Measurements from ENCODE around the gene JARID2.
"Not testable (repeated sequence)": the region's sequence is repeated elsewhere in the genome, so short reads cannot be mapped to it uniquely, and the experiment has no call there.

Gene JARID2

DNA sequence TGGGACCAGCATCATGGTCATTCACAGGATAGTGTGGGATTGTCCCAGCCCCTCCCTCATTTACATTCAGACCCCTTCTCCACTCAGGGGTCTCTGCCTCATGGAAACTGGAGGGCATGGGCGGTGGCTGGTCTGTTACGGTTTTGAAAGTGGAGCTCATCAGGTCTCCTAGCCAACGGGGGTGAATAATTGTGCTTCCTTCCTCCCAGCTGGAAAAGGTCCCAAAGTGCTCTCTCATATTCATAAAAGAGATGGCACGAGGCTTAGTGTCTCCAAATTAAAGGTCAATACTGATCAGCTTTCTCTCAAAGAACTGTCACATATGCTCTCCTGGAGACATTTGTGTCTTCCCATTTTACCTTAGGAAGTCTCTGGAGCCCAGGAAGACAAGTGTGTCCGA lies 19.9 kb downstream of the JARID2 start:
- no peak for DNase-seq

DNA sequence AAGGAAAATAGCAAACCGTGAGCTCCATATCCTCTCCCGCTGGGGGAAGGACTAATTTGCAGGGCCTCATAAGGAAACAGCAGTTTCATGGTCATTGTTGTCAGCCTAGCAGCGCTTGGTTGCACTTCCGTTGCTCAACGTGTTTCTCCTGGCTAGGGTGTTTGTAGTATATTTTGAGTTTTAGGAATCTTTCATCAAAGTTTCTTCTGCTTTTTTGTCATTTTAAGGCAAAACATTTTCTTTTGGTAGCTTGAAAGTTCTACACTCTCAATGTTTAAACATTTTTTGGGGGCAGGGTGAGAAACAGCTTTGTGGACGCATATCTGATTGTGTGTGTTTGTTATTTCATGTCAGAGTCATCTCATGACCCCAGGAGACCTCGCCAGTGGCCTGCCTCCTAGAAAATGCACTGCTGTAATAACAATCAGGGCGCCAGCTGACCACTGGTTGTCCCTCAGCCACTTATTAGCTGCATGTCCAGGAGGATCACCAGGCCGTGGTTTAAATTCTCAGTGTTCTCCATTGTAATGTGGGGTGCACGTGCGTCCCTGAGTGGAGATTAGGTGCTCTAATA lies 20.6 kb downstream of the JARID2 start:
- no peak for DNase-seq

DNA sequence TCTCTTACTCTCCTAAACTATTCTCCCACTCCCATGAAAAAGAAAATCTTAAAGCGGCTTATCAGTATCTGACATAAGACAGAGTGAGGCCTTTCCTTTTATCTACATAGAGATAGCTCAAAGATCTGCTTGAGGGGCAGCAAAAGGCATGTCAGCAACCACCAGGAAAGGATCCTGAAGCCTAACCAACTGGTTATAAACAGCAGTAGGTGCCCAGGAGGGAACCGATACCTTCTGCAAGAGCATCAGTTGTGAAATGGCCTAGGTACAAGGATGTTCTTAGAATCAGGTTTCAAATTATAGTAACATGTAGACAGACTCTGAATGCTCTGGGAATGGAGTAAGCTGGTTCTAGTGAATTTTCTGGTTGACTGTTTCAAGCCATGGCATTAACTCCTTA lies 21.4 kb downstream of the JARID2 start:
- no peak for DNase-seq

DNA sequence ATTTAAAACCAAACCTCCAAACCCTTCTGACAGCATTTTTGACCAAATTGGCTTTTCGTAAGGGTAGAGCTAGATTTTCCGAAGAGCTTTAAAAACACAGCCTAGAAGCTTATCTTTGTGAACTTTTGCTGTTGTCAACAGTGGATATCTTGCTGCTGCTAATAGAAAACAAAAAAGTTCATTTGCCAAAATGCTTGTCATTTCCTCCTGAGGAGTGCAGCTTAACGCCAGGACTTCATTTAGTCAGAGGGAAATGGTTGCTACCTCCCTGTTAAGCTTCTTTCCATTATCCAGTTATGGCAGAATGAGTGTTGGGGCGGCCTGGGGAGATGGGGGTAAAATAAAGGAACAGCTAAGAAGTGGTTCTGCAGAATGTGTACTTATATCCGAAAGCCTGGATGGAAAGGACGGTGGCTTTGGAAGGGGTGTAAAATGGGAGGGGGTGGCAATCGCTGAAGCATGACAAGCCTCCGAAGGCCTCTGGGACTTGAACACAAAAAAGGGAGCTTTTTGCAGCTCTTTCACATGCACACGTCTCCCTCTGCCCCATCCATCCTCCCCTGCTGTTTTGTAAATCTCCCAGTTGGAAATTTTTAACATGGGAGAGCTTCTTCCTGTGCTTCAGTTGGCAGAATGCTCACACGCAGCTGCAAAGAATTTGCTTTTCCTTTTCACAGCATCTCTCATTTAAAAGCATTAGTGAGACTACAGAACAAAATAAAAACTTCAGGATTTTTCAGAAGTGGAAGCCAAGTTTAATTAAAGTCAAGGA lies 22.5 kb downstream of the JARID2 start:
- DNase-seq = no peak

DNA sequence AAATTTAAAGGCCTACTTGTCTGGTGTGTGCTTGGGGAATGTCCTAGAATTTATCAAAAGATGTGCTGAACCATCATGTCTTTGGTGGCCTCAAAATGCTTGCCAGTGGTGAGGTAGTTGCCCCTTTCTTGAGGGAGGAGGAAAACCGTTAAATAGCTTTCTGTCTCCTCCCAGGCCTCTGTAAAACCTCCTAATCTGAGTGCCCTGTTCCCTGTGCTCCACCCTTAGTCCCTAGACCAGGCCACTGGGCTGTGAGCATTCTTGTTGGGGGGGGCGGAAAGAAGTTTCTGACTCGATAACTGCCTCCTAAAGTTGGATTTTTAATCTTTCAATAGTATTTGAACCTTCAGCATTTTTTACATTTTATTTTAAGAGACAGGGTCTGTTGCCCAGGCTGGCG lies 23.1 kb downstream of the JARID2 start:
- no peak for DNase-seq

DNA sequence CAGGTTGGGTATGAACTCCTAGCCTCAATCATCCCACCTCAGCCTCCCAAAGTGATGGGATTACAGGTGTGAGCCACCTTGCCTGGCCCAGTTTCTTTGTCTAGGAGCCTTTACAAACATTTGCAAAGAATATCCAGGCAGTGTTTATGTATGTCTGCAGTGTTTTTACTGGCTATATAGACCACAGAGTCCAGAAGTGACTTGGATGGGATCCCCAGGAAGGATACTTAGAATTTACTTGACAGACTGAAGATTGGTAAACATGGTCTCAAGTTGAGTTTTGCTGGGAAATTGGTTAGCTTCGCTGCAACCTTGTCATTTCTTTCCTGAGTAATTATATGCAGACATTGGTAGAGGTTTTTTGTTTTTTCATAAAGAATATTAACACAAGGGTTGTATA lies 23.8 kb downstream of the JARID2 start:
- no peak for DNase-seq

DNA sequence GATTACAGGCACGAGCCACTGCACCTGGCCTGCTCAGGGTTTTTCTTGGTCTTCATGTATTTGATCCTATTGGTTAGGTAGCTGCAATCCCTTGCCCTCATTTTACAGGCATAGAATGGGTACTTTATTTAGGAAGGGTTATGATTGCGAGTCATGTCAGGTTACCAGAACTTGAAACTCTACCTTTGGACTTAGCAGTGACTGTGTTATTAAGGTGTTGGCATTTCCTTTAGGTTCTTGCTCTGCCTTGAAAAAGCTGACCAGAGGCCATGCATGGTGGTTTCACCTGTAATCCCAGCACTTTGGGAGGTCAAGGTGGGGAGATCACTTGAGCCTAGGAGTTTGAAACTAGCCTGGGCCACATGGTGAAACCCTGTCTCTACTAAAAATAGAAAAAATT lies 24.5 kb downstream of the JARID2 start:
- no peak for DNase-seq

DNA sequence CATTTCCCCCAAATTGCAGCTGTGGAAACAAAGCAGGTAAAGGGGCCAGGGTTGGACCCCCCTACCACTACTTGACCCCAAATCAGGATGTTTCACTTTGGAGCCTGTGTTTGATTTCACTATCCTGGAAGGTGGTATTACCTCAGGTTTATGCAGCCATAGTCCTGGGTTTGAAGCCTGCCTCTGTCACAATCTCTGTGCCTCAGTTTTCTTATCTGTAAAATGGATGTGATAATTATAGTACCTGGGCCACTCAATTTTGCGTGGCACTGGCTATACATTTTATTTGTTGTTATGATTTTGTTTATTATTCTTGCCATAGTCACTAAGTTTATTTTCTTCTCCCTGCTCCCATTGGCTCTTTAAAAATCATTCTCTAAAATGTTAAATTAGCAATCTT lies 26.7 kb downstream of the JARID2 start:
- DNase-seq = no peak

DNA sequence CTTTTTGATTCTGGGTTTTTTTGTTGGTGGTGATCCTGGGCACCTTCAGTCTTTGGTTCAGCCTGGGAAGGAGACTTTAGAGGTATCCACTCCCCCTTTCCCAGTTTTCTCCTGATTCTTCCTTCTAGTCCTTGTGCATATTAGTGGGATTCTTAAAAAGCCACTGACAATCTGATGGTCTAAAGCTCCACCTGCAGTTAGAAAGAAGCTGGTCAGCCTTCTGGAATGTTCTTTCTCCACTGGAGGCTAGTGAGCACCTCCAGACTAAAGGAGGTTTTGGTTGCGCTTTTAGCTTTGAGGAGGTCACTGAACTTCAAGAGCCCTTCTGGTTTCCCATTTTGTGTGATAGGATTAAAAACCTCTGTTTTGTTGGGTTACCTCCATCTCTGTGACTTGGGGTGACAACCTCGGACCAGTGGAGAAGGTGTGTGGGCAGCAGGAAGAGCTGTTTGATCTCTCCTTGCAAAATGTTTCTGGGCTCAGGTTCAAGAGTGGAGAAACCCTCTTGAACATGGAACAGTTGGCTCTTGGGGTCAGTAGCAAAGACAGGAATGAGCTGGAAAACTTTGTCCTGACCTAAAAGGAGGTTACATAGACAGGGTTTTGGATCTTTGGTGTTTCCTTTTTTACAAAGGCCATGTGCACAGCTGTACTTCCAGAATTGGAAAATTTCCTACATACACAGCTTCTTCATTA lies 29.0 kb downstream of the JARID2 start:
- no peak for DNase-seq

DNA sequence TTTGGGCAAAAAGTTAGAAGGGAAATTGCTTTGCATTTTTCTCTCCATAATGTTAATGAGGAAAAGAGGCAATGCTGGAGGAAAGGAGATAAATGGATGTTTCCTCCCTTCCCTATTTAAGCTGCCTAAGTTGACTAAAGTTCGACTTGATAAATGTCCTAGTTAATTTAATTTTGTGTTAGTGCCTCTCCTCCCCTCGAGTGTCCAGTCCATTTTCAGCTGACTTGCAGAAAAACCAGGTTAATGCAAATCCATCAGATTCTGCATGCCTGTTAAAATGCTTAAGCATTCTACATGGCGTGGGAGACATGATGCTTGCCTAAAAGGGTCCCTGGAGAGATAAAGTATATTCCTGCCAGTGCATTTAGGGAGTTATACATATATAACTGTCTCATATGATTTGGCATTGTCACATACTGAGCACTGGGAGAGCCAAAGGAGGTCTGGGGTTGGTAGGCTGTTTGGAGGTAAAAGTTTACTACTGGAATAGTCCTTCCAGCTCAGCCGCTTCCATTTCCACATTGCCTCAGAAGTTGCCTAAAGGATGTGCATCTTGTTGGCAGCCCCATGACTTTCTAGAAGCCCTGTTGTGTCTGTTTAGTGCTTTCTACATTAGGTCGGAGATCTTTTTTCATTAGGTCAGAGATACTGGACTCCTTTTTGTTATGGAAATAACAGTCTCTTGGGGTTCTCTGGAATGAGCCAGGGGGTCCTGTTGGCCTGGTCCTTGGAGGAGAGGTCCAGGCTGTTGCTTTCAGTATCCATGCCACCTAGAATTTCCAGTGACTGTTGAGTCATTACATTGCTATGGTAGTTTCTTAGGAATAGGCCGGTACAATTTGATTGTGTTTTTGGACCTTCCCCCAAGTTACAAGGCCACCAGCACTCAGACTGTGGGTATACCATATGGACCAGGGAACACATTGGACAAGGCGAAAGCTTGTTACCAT lies 30.4 kb downstream of the JARID2 start:
- no peak for DNase-seq

DNA sequence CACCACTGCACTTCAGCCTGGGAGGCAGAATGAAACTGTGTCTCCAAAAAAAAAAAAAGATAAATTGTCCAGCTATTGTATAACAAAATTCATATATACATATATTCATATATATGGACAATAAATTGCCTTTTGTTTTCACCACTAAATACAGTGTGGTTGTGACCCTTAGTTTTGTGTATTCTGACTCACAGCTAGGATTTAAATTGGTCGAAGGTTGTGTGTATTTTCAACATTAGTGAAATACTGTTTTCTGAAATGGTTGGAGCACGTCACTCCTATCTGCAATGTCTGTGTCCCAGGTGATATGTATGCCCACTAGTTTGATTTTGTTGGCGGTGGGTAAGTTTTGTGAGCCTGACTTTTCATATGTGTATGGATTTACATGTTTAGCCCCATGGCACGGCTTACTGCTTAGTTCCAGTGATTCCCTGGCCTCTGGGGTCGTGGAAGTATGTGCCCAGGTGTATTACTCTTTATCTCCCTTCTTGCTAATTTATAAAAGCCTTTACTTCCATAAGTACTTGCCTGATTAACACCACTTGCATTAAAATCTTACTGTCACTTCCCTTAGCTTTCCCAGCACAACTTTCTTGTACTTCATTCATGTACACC lies 33.3 kb downstream of the JARID2 start:
- DNase-seq = no peak

DNA sequence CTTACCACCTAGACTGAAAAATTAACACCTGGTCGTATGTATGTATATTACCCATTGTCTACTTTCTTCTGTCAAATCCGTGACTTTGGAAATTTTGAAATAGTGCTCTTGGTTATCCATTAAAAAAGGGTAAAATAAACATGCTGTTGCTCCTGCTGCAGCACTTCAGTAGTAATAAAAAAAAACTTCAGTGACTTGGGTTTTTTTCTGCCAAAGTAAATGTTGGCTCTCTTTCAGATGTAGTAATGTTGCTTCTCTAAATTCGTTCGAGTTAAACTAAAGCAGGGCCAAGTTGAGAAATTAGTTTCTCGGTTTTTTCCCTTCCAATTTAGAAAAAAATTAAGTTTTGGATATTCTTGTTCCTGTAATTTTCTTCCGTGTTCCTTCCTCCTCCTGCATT lies 34.2 kb downstream of the JARID2 start:
- DNase-seq = no peak

DNA sequence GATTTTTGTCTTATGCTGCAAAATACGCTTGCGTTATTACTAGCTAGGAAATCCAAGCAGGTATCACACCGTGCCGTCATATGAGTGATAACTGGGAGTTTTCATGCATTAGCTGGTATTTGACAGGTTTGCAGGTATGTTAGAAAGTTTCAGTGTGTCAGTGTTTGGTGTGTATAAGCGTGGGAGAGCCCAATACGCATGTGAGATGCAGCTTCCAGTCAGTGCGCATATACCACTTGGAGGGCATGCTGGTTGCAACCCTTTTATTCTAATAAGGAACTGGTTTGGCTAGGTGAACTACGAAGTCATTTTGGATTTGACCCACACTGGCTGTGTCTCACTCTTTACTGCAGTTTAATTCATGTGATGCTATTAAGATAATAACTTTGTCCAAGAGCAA lies 35.1 kb downstream of the JARID2 start:
- no peak for DNase-seq

DNA sequence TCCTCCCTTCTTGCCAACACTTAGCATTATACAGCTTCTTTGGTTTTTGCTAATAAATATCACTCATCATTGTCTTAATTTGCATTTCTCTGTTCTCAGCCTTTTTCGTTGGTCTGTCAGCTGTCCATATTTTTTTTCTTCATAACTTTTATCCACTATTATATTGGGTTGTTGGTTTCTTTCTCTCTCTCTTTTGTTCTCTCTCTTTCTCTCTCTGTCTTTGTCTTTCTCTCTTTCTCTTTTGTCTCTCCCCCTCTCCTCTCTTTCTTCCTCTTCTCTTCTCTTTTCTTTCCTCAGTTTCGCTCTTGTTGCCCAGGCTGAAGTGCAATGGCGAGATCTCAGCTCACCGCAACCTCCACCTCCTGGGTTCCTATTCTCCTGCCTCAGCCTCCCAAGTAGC lies 36.5 kb downstream of the JARID2 start:
- no peak for DNase-seq

DNA sequence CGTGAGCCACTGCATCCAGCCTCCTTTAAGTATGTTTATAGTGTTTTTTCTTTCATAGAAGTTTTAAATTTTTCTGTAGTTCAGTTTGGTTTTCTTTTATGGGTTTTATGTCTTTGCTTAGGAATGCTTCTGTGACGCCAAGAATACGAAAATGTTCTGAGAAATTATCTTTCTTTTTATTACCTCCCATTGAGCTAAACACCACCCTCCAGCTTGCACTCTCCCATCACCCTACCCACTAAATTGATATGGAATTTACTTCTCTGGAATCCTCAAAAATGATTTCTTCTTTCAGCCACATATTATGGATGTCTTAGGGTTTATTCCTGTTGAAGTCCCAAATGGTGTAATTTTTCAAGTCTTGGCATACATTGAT lies 38.1 kb downstream of the JARID2 start:
- DNase-seq = no peak

DNA sequence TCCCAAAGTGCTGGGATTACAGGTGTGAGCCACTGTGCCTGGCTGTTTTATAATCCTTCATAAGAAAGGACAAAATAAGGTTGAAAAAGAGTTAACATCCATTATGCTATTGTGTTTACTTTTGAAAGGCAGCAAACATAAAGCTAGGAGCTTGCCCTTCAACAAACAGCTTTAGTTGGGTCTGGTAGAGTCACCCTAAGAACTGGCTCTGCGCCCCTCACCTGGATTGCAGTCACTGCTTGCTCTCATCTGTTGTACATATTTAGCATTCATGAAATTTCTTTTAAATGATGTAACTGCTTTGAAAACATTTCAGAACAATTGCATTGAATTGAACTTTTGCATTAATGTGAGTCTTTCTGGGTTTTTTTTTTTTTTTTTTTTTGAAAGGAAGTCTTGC lies 38.9 kb downstream of the JARID2 start:
- DNase-seq = no peak

DNA sequence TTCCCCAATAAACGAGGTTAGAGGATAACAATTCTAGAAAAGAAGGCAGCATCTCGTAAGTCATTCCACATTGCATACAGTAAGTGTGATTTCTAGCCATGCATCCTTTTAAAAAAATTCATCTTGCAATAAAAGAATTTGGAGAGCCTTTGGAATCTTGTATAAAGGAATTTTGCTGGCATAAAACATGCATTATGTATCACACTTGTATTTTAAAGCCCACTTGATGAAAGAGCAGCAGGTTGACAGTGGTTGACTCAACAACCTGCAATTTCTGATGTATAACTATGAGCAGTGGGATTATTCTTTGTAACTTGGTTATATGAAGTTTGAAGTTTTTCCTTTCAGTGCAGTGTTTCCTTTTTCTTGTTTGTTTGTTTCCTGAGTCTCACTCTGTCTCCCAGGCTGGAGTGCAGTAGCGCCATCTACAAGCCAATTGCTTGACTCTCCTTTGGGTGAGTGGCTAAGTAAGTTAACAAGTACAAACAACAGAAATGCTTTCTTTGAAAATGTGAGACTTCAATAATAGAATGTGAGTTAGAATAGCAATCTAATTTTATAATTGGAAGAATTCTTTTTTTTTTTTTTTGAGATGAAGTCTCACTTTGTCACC lies 39.9 kb downstream of the JARID2 start:
- DNase-seq = no peak

DNA sequence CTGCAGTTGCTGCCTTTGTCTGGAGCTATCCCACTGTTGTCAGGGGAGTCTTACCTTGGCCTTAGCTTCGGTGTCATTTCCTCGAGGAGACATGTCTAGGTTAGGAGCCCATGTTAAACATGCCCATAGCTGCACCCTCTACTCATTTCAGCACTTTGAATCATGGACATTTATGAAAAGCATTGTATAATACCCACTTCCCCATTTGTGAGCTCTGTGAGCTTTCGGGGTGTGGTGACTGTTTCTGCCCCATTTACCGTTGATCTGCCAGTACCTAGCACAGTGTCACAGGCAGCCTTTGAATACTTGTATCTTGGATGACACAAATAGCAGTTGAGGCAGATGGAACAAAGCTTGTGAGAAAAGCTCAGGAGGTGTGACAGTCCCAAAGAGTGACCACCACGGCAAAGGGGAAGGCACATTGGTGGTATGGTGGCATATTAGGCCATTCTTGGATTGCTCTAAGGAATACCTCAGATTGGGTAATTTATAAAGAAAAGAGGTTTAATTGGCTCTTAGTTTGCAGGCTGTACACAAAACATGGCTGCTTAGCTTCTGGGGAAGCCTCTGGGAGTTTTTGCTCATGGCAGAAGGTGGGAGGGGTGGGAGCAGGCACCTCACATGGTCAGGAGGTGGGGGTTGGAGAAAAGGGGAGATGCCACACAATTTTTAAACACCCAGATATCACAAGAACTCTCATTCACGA lies 42.0 kb downstream of the JARID2 start:
- DNase-seq = no peak

DNA sequence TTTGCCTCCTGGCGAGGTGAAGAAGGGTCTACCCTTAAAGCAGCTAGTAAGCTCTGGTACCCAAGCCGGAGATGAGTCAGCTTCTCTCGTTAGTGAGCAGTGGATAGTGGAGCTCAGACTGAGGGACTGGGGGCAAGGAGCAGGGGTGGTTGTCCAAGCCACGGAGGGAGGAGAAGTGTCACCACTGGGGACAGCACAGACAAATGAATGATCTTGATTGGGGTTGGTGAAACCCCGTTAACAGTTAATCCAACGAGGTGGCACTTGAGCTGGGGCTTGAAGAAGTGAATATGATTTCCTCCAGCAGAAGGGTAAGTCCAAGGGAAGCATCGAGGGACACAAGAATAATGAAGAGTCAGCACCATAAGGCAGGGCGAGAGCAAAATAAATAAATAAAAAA lies 43.0 kb downstream of the JARID2 start:
- DNase-seq = no peak

DNA sequence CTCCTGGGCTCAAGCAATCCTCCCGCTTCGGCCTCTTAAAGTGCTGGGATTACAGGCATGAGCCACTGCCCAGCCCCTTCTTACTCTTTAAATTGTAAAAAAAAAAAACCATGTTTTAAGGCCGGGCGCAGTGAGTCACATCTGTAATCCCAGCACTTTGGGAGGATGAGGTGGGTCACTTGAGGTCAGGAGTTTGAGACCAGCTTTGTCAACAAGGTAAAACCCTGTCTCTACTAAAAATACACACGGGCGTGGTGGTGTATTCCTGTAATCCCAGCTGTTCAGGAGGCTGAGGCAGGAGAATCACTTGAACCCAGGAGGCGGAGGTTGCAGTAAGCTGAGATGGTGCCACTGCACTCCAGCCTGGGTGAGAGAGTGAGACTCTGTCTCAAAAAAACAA lies 43.6 kb downstream of the JARID2 start:
- not testable (repeated sequence) for DNase-seq

DNA sequence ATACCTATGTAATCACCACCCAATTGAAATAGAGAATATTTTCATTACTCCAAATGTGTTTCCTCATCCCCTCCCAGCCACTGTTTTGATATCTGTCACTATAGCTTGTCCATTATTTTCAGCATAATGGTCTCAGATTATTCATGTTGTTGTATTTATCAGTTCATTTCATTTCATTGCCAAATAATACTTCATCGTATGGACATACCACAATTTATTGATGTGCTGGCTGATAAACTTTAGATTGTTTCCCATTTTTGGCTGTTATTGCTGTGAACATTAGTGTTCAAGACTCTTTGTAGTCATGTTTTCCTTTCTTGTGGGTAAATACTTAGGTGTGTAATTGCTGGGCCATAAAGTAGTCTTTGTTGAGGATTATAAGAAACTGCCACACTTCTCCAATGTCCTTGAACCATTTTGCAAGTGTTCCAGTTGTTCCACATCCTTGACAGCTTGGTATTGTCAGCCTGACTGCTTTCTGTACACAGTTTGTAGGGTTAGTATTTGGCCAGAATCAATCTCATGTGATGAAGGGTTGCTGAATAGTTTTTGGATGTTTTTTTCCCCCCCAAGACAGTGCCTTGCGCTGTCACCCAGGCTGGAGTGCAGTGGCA lies 44.3 kb downstream of the JARID2 start:
- DNase-seq = no peak
